Measurements from ENCODE around the gene ABCA13. TPM values are rescaled to one million over a fixed set of nuclear protein-coding genes. Genes with fewer than 3 reads are reported as not detected.

Gene ABCA13
- total RNA-seq, 4 donors from 2014 or later = under 0.01 to 0.96 (median 0.35) TPM

DNA sequence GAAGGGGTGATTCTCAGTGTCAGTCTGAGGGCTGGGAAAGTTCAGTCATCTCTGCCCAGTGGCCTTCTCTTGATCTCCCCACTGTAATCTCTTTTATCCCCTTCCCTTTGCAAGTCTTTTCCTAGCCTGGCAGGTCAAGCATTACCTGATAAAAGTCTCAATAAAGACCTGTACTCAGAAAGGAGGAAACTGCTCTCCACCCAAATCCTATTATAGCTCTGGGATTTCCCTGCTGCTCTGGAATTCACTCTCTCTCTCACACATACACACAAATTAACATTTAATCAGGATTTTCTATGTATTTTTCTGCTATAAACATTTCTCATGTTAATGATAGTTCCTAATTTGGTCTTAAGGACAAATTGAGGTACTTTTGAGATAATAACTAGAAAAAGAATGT lies 46.5 kb downstream of the ABCA13 start:
- no peak for DNase-seq
- Histone ChIP-seq H3K9me3 (no peaks in the 10 kb centered on the region), H3K27me3 (no peaks in the 10 kb centered on the region), H3K4me3 (no peak overlapping the region), H3K36me3 (no peaks in the 10 kb centered on the region), H3K27ac (no peak overlapping the region), H3K4me1 (no peaks in the 10 kb centered on the region)
- in situ Hi-C loops (cut with MboI; ENCODE audit: low pct_ligation_motif_present in 1 of 4, low pct_unique_long_range_greater_than_20kb in 1 of 4, low sequenced_read_pairs in 3 of 4) = no loop called here
- TF ChIP-seq, protein P1, sequence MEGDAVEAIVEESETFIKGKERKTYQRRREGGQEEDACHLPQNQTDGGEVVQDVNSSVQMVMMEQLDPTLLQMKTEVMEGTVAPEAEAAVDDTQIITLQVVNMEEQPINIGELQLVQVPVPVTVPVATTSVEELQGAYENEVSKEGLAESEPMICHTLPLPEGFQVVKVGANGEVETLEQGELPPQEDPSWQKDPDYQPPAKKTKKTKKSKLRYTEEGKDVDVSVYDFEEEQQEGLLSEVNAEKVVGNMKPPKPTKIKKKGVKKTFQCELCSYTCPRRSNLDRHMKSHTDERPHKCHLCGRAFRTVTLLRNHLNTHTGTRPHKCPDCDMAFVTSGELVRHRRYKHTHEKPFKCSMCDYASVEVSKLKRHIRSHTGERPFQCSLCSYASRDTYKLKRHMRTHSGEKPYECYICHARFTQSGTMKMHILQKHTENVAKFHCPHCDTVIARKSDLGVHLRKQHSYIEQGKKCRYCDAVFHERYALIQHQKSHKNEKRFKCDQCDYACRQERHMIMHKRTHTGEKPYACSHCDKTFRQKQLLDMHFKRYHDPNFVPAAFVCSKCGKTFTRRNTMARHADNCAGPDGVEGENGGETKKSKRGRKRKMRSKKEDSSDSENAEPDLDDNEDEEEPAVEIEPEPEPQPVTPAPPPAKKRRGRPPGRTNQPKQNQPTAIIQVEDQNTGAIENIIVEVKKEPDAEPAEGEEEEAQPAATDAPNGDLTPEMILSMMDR (IDR thresholded peaks at IDR 0.05) = no peak
- TF ChIP-seq EP300 (IDR thresholded peaks at IDR 0.05; ENCODE audit: low read depth) = no peak
- no peak for TF ChIP-seq POLR2AphosphoS5 (IDR thresholded peaks at IDR 0.05)
- TF ChIP-seq POLR2A (IDR thresholded peaks at IDR 0.05) = no peak
- intact Hi-C loops (cut with DNase I; ENCODE audit: low total_unique reads) = no loop called here

DNA sequence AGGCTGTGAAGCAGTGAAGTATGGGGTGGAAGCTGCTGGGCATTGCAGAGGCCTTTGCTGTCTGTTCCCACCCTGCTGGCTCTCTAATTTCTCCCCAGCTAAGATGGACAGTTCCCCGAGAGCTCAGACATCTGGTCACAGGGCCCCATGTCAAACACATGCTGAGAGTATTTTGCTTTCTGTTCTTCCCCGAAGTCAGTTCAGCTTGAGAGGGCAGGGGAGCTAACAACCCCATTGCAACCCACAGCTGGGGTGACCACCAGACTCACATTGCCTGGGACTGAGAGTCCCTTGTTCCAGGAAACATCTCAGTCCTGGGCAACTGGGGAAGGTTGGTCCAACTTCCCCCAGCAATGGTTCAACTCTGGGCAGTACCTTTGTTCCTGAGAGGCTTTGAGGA lies 52.8 kb downstream of the ABCA13 start:
- TF ChIP-seq, protein P1 (IDR thresholded peaks at IDR 0.05) = no peak
- TF ChIP-seq POLR2A (IDR thresholded peaks at IDR 0.05) (no peak), EP300 (IDR thresholded peaks at IDR 0.05; ENCODE audit: low read depth) (no peak), POLR2AphosphoS5 (IDR thresholded peaks at IDR 0.05) (no peak)

DNA sequence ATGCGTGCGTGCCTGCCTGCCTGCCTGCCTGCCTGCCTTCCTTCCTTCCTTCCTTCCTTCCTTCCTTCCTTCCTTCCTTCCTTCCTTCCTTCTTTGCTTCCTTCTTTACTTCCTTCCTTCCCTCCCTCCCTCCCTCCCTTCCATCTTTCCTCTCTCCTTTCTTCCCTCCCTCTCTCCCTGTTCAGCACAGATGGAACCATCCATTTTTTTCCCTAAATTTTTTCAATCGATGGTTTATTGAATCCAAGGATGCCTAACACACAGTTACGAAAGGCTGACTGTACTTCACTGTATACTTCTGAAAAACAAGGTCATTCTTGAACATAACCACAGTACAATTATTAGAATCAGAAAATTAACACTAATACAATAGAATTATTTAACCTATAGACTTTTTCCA lies 53.8 kb downstream of the ABCA13 start:
- intact Hi-C loops (cut with DNase I; ENCODE audit: low total_unique reads) = no loop called here
- no peaks in the 10 kb centered on the region for H3K9me3 ChIP-seq
- H3K4me1 ChIP-seq = no peaks in the 10 kb centered on the region
- H3K4me3 ChIP-seq = no peak overlapping the region
- no peaks in the 10 kb centered on the region for H3K27me3 ChIP-seq
- in situ Hi-C loops (cut with MboI; ENCODE audit: low pct_ligation_motif_present in 1 of 4, low pct_unique_long_range_greater_than_20kb in 1 of 4, low sequenced_read_pairs in 3 of 4) = no loop called here
- H3K27ac ChIP-seq = no peak overlapping the region
- 87 to 94% methylated on average over 4 of the region's 4 CpGs for WGBS, 2 donors (ENCODE audit: low coverage in 1 of 2)
- no peaks in the 10 kb centered on the region for H3K36me3 ChIP-seq
- DNase-seq = no peak
- TF ChIP-seq EP300 (IDR thresholded peaks at IDR 0.05; ENCODE audit: low read depth) (no peak), POLR2A (IDR thresholded peaks at IDR 0.05) (no peak), POLR2AphosphoS5 (IDR thresholded peaks at IDR 0.05) (no peak)
- TF ChIP-seq, protein P1 (IDR thresholded peaks at IDR 0.05) = no peak

More for the DNA sequence above, 52.8 kb downstream of the ABCA13 start:
- Histone ChIP-seq H3K36me3 (no peaks in the 10 kb centered on the region), H3K4me1 (no peaks in the 10 kb centered on the region), H3K9me3 (no peaks in the 10 kb centered on the region), H3K27ac (no peak overlapping the region), H3K27me3 (no peaks in the 10 kb centered on the region), H3K4me3 (no peak overlapping the region)
- WGBS, 2 donors (ENCODE audit: low coverage in 1 of 2) = 45% methylated on average over 2 of the region's 2 CpGs; no CpG with 5 or more reads in 1 of the 2 donors
- intact Hi-C loops (cut with DNase I; ENCODE audit: low total_unique reads) = no loop called here
- in situ Hi-C loops (cut with MboI; ENCODE audit: low pct_ligation_motif_present in 1 of 4, low pct_unique_long_range_greater_than_20kb in 1 of 4, low sequenced_read_pairs in 3 of 4) = no loop called here
- no peak for DNase-seq

DNA sequence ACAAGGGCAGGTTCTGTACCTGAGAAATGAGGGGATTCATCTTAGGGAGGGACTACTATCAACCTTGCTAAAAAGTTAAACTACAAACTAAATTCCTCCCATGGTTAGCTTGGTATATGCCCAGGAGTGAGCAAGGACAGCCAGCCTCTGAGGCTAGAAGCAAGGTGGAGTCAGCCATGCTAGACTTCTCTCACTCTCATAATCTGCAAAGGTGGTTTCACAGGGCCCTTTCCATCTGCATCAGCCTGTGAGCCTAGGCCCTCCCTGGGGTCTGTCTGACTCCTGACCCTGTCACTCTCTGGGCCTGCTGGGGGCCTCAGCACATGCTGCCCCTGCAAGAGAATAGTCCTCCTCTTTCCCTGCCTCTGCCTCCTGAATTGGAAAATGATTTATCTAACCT lies 66.1 kb downstream of the ABCA13 start:
- no peak for DNase-seq
- H3K27me3 ChIP-seq = no peaks in the 10 kb centered on the region
- no peak overlapping the region for H3K4me3 ChIP-seq
- intact Hi-C loops (cut with DNase I; ENCODE audit: low total_unique reads) (no loop called here), in situ Hi-C loops (cut with MboI; ENCODE audit: low pct_ligation_motif_present in 1 of 4, low pct_unique_long_range_greater_than_20kb in 1 of 4, low sequenced_read_pairs in 3 of 4) (no loop called here)
- H3K4me1 ChIP-seq = no peaks in the 10 kb centered on the region
- H3K27ac ChIP-seq = no peak overlapping the region
- TF ChIP-seq POLR2A (IDR thresholded peaks at IDR 0.05) = no peak
- TF ChIP-seq, protein P1 (IDR thresholded peaks at IDR 0.05) = no peak
- TF ChIP-seq POLR2AphosphoS5 (IDR thresholded peaks at IDR 0.05) = no peak
- no peak for TF ChIP-seq EP300 (IDR thresholded peaks at IDR 0.05; ENCODE audit: low read depth)
- no peaks in the 10 kb centered on the region for H3K36me3 ChIP-seq
- H3K9me3 ChIP-seq = no peaks in the 10 kb centered on the region
